Activated naive CD8-positive, alpha-beta T cell treated with anti-CD3 and anti-CD28 coated beads, Interleukin-2, amount 50 U/mL, for 16 hours (primary cell): Measurements from ENCODE around the gene YARS1.

Experiments used
- DNase-seq: peaks from one replicate; pipeline ENCODE4 v3.0.0-alpha.2; 2020; ENCODE audit warnings: low read depth, low spot score

The YARS1 gene

DNA sequence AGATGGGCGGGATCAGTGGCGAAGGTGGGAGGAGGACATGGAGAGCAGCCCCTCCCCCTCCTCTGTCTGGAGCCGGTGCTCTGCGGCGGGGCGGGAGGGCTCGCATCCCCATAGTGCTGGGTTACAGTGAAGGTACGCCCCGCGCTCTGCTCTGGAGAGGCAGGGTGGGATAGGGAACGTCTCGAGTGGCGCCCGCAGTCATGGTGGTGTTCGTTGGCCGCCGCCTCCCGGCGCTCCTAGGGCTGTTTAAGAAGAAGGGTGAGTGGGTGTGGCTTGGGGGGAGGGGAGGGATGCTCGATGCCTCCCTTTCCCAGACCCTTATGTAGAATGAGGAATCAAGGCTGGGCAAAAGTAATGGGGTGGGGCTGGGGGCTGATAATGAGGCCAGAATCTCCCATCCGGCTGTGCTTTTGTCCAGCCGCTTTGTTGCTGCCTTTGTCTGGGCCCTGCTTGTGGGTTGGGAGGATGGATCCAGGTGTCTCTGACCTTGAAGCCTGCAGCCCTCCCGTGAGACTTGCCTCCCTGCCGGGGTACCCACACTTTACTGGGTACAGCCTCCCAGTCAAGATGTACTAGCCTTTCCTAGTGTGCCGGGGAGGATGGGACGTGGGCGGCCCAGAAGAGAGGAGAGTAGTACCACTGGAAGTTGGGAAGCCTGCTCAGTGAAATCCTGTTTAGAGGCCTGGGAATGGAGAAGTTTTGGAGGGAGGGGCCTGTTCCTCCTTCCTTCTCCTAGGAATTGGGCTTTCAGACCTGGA lies 51.4 kb downstream of the YARS1 start:
- DNase-seq, result no peak

GRCh38 chr1:32764826-32765569 lies 52.2 kb downstream of the YARS1 start:
- DNase-seq, result no peak

- no peak for DNase-seq
Measured at GRCh38 chr1:32763221-32763620, 53.9 kb downstream of the YARS1 start.

DNA sequence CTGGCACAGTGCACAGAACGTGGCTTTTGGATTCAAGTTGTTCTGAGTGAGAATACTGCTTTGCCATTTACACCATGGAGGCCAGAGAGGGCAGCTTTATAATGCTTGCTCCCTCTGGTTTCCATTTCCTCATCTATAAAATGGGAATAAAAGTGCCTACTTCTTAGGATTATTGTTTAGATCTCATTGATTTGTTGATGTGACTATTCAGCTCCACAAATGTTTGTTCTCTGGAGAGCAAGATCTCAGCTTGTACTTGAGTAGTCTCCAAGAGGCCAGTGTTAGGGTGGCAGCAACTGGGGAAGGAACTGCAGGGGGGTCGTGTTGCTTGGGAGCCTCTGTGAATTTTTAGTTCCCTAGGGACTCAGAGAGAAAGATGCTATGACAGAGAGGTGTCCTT lies 55.2 kb downstream of the YARS1 start:
- DNase-seq, result no peak

DNA sequence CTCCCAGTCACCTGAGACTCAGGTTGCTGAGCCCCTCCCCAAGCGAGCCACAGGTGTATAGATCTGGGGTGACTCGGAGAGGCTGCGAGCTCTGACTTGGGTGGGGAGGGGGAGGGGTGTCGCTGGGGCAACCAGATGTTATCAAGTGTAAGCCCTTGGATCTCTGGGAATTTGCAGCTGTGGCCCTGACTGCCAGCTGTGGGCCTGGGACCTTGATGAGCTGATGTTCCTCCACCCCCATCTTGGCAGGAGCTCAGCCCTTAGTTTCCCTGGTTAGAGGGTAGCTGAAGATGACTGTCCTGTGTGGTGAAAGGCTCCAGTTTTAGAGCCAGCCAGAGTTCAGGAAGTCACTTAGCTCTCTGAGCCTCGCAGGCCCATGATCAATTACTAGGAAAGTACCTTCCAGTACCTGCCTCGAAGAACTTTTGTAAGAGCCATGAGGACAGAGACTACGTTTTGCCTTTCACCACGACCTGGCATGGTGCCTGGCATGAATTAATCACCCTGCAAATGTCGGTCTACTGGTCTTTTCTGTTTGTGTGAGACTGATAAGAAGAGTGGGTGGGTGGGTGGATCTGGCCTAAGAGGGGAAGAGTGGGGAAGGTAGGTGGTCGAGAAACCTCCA lies 55.8 kb downstream of the YARS1 start:
- DNase-seq, result peak; percentile 26

- no peak for DNase-seq
Measured at GRCh38 chr1:32759997-32760623, 57.0 kb downstream of the YARS1 start.

DNA sequence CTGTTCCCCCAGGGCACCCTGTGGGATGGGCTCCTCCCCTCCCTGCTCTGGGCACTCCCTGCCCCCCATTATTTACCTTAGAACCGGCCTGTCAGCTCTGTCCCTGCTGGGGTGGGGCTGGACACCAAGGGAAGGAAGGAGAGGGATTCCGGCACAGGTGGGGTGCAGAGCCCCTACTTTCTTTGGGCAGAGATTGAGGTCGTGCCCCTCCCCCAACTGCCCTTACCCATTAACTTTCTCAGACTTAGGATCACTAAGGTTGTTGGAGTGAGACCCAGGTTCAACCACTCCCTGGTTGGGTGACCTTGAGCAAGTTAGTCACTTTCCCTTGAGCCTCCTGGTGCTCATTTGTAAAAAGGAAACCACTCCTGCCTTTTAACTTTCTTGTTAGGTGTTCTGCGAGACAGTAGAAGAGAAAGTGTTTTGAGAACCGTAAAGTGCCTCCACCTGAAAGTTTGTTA lies 57.6 kb downstream of the YARS1 start:
- DNase-seq, result no peak

DNA sequence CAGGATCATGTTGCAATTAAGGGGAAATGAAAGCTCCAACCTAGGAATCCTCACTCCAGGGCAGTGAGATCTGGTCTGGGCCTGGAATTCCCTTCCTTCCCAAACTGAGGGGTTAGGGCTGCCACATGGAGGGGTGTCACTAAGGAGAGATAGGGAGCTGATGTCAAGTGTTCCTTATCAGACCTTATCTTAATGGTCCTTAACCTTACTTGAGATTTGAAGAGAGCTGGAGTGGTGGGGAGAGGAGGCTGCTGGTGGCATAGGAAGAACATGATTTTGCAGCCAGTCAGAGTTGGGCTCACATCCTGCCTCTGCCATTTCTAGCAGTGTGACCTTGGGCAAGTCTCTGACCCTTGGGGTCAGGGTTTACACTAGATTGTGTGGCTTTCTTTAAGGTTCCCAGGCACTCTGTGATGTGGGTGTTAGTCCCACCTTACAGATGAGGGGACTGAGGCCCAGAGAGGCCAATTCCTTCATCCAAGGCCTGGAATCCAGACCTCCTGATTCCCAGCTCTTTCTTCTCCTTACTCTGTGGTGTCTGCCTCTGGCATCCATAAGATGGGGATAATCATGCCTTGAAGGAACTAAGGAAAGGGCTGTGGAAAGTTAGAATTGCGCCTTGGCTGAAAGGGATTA lies 58.2 kb downstream of the YARS1 start:
- no peak for DNase-seq

DNA sequence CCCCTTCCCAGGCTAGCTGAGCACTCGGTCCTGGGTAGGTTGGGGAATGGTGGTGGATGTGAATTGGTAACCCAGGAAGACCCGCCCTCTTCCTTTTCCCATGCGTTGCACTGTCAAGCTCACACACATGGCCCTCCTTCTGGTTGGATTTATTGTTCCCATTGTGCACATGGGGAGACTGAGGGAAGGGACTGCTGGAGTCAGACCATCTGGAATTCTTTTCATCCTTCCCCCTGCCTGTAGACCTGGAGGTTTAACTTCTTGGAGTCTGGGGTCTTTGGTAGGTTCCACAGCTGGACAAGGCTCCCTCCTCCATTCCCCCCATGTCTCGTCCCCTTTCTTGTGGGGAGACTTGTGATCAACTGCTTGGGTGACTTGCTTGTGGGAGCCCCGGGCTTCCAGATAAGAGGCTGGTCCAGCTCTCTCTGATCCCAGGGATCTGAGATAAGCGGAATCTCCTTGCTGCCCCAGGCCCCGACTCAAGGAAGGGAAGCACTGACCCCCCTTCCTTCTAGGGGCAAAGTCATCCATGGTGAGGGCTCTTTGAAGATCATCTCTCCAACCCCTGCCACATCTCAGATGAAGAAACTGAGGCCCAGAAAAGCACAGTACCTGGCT lies 58.9 kb downstream of the YARS1 start:
- DNase-seq, result no peak

GRCh38 chr1:32757213-32757895 lies 59.8 kb downstream of the YARS1 start:
- no peak for DNase-seq

DNA sequence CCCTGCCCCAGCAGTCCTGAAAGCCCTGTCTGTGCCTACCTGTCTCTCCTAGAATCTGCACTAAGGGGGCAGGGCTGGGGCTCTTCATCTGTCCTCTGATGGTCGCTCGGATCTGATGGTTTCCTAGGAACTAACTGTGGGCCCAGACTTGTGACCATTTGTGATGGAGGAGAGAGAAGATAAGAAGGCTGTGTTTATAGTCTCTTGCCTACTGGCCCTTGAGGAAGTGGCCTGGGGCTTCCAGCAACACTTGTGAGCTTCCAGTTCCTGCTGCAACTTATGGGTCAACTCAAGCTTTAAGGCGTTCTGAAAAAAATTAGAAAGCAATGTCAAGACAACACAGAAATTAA lies 61.4 kb downstream of the YARS1 start:
- DNase-seq, result no peak

- DNase-seq, result no peak
Measured at GRCh38 chr1:32755098-32755809, 61.9 kb downstream of the YARS1 start.

DNA sequence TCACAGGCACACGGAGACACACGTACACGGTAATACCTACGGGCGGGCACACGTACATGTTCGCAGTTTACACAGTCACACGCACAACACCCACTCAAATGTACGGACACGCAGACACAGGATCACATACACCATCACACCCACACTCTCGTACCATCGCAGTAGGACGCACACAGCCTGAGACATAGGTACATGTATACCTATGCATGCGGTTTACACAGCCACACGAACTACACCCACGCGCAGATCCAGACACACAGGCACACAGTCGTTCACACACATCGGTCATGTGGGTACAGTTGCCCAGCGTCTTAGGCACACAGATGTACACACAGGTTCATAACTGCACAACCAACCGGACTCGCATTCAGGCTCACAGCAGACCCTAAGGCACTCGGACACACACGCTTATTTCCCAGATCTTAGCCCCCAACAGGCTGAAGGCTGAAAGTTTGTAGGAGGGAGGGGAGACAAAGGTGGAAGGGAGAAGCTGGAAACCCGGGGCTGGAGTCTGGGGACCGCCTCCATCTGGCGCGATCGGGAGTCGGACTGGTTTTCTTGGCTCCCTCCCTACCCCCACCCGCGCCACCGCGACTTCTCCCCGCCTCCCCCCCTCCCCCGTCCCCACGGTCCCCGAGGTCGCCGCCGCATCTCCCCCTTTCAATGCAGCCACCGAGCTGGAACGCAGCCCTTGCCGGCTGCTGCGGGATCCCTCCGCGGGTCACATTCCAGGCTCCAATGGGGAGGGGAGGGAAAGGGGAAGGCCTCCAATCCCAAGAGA lies 62.7 kb downstream of the YARS1 start:
- peak; percentile 56 for DNase-seq

GRCh38 chr1:32753532-32754316 lies 63.4 kb downstream of the YARS1 start:
- peak; percentile 15 for DNase-seq

DNA sequence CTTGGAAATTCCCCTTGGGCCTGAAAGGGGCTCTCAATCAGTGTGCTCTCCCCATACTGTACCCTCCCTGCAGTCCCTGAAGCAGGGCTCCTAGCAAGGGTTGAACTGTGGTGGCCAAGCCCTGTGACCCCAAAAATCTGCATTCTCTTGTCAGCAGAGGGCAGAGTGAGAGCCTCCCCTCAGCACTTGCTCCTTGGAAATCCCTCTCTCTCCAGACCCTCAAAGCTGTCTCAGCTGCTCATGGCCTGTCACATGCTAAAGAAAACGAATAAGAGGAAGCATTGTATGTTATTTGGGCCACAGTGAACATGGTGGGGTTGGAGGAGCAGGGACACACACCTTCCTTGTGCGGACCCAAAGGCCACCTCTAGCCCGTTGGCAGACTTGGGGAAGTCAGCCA lies 67.4 kb downstream of the YARS1 start:
- DNase-seq, result no peak

DNA sequence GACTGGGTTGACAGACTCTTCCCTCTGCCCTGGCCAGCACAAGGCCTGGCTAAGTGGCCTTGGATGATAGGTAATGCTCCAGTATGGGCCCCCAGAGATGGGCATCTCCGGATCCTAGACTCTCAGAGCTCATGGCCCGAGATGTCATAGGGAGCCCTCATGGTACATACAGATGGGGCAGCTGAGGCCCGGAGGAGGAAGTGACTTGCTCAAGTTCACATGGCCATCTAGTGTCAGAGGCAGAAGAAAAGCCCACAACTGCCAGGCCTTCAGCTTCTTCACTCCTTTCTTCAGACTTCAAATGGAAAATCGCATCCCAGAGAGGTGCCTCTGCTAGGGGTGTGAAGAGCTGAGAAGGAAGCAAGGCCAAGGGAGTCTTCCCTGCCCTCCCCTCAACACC lies 67.8 kb downstream of the YARS1 start:
- no peak for DNase-seq

DNA sequence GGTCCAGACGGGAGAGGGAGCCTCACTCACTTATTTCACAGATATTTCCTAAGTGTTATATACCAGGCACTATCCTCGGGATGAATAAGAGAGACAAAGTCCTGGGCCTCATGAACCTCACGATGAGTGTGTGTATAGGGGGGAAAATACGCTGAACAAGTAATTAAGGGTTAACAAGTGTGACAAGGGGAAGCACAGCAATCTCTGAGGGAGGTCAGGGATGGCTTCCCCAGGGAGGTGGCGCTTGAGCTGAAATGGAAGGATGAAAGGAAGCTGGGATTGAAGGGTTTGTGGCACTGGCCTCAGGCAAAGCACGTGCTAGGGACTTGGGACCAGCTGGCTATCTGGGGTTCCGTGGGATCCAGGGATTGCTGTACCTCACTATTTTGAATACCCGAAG lies 68.2 kb downstream of the YARS1 start:
- DNase-seq, result no peak

- DNase-seq, result no peak
Measured at GRCh38 chr1:32748348-32748747, 68.8 kb downstream of the YARS1 start.

- no peak for DNase-seq
Measured at GRCh38 chr1:32746130-32746529, 71.0 kb downstream of the YARS1 start.
